SK-N-MC (cell line): ENCODE data around the gene GTF2IRD1.
"Not testable (repeated sequence)": the region's sequence is repeated elsewhere in the genome, so short reads cannot be mapped to it uniquely, and the experiment has no call there.

Experiments used
- DNase-seq: peaks from one replicate; pipeline ENCODE4 v3.0.0-alpha.2; 2011; ENCODE audit warnings: low read depth, low spot score
- H3K27ac ChIP-seq: fragments of 200-600 bp; sonication (generic); 2 replicates; pipeline ENCODE4 v1.5.1; 2016; ENCODE audit warnings: mixed run types
- H3K36me3 ChIP-seq: fragments of 200-600 bp; sonication (generic); 2 replicates; pipeline ENCODE4 v1.6.1; 2017; ENCODE audit warnings: antibody characterized with exemption, low read length, mixed read lengths; ENCODE audit not compliant: insufficient read depth
- H3K4me3 ChIP-seq: fragments of 200-600 bp; sonication (generic); 2 replicates; pipeline ENCODE4 v1.5.1; 2016
- H3K9ac ChIP-seq: fragments of 200-600 bp; sonication (generic); 2 replicates; pipeline ENCODE4 v1.8.0; 2017; ENCODE audit warnings: mixed run types, mixed read lengths; ENCODE audit not compliant: insufficient read length
- H3K9me3 ChIP-seq: fragments of 200-600 bp; sonication (generic); 2 replicates; pipeline ENCODE4 v1.6.1; 2017; ENCODE audit warnings: low read depth, mild to moderate bottlenecking, antibody characterized with exemption, low read length, moderate library complexity, mixed read lengths
- EZH2 ChIP-seq: fragments of 200-600 bp; sonication (generic); IDR thresholded peaks from one replicate; pipeline ENCODE4 v1.6.1; 2017; ENCODE audit warnings: antibody characterized with exemption
- FOXP2 ChIP-seq: optimal IDR thresholded peaks from 2 replicates; pipeline ENCODE3; 2011; ENCODE audit warnings: mild to moderate bottlenecking, moderate library complexity; ENCODE audit not compliant: insufficient read depth; ENCODE audit errors: extremely low read length, control extremely low read depth
- POLR2AphosphoS5 ChIP-seq: IDR thresholded peaks from 2 replicates; pipeline ENCODE4 v1.6.1; 2012; ENCODE audit warnings: mild to moderate bottlenecking, low read depth, low read length, borderline replicate concordance

The GTF2IRD1 gene

GRCh38 chr7:74623135-74623534 is 169.4 kb downstream of the GTF2IRD1 start:
- no peak overlapping the region for H3K4me3 ChIP-seq
- H3K9ac ChIP-seq = no peak overlapping the region
- DNase-seq = no peak
- no peaks in the 10 kb centered on the region for H3K36me3 ChIP-seq
- H3K27ac ChIP-seq = no peak overlapping the region
- no peak for TF ChIP-seq FOXP2
- TF ChIP-seq EZH2 = no peak
- no peak for TF ChIP-seq POLR2AphosphoS5
- H3K9me3 ChIP-seq = no peaks in the 10 kb centered on the region

GRCh38 chr7:74625446-74625845 is 171.7 kb downstream of the GTF2IRD1 start:
- Histone ChIP-seq H3K36me3 (no peaks in the 10 kb centered on the region), H3K4me3 (no peak overlapping the region), H3K9ac (no peak overlapping the region), H3K27ac (0 out of 2 replicates have a peak overlapping the region, but pooled peaks have one; percentile 21), H3K9me3 (no peaks in the 10 kb centered on the region)
- DNase-seq = peak; percentile 40
- TF ChIP-seq EZH2 (no peak), POLR2AphosphoS5 (no peak), FOXP2 (no peak)

GRCh38 chr7:74627661-74628411 is 174.1 kb downstream of the GTF2IRD1 start:
- H3K4me3 ChIP-seq = peak overlapping the region; percentile 14
- no peaks in the 10 kb centered on the region for H3K9me3 ChIP-seq
- TF ChIP-seq EZH2 = no peak
- peak; percentile 30; the same call in 1 of the 2 replicates for TF ChIP-seq POLR2AphosphoS5
- H3K27ac ChIP-seq = peak overlapping the region; percentile 70
- H3K36me3 ChIP-seq = no peaks in the 10 kb centered on the region
- H3K9ac ChIP-seq = peak overlapping the region; percentile 49
- peak; percentile 34 for DNase-seq

GRCh38 chr7:74632505-74632904 is 178.8 kb downstream of the GTF2IRD1 start:
- Histone ChIP-seq H3K9me3 (no peaks in the 10 kb centered on the region), H3K36me3 (no peaks in the 10 kb centered on the region), H3K27ac (no peak overlapping the region), H3K9ac (no peak overlapping the region), H3K4me3 (no peak overlapping the region)
- no peak for TF ChIP-seq FOXP2
- no peak for TF ChIP-seq POLR2AphosphoS5
- no peak for TF ChIP-seq EZH2
- no peak for DNase-seq

GRCh38 chr7:74633451-74633921 is 179.8 kb downstream of the GTF2IRD1 start:
- no peaks in the 10 kb centered on the region for H3K9me3 ChIP-seq
- TF ChIP-seq POLR2AphosphoS5 (no peak), EZH2 (no peak), FOXP2 (no peak)
- H3K27ac ChIP-seq = no peak overlapping the region
- no peak overlapping the region for H3K9ac ChIP-seq
- H3K36me3 ChIP-seq = no peaks in the 10 kb centered on the region
- no peak overlapping the region for H3K4me3 ChIP-seq
- DNase-seq = no peak

- no peaks in the 10 kb centered on the region for H3K9me3 ChIP-seq
- no peaks in the 10 kb centered on the region for H3K36me3 ChIP-seq
- H3K27ac ChIP-seq = no peak overlapping the region
- no peak overlapping the region for H3K4me3 ChIP-seq
- DNase-seq = no peak
- no peak overlapping the region for H3K9ac ChIP-seq
- TF ChIP-seq FOXP2 (no peak), EZH2 (no peak), POLR2AphosphoS5 (no peak)
Measured at GRCh38 chr7:74637745-74638144, 184.0 kb downstream of the GTF2IRD1 start.

- not testable (repeated sequence) for H3K27ac ChIP-seq, DNase-seq, H3K9ac ChIP-seq, H3K9me3 ChIP-seq, H3K36me3 ChIP-seq, H3K4me3 ChIP-seq
Measured at GRCh38 chr7:74650055-74650454, 196.3 kb downstream of the GTF2IRD1 start.

- H3K36me3 ChIP-seq, DNase-seq, H3K27ac ChIP-seq, H3K9ac ChIP-seq, H3K4me3 ChIP-seq, H3K9me3 ChIP-seq: not testable (repeated sequence)
Measured at GRCh38 chr7:74650493-74651132, 196.9 kb downstream of the GTF2IRD1 start.

GRCh38 chr7:74651133-74651504 is 197.4 kb downstream of the GTF2IRD1 start:
- not testable (repeated sequence) for H3K27ac ChIP-seq, H3K4me3 ChIP-seq, H3K36me3 ChIP-seq, DNase-seq, H3K9me3 ChIP-seq, H3K9ac ChIP-seq
